Activated gamma-delta T cell treated with Interleukin-2 at 50 U/mL for 16 hours (primary cell): ENCODE data around the gene MEIS2.

Source experiments
- DNase-seq: peaks from one replicate; pipeline ENCODE4 v3.0.0-alpha.2; 2020

The MEIS2 gene

DNA sequence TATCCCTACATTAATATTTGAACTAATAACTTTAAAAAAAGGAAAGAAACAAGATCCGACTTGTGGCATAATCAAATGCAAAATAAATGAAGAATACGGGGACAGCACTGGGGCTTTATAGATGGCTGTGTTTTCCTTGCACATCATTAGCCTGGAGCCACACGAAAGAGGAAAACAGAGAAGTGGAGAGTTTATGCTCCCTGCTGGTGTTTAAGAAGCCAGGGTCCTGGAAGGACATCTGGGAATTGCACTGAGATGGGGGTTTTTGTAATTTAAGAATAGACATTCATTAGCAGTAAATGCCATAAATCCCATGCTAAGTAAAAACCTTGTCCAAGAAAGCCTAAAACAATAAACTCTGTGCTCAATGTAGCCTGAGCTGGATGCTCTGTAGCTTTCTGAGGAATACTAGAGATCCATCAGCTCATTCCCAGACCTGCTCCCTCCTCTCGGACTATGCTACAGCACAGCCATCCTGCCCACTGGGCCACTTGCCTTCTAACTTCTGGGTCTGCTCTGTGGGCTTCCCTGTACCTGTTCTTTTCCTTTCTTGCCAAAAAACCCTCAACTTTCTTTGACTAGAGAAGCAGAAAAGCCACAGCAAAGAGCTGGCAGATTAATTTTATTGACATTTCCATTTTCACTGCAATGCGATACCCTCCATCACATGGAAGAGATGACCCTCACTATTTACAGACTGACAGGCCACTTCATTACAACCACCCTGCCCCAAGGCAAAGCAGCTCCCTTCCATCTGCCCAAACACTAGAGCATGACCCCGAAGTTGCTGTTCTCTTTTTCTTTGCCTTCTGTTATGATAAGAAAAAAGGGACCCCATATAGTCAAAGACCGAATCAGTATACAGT, 62.3 kb downstream of the MEIS2 start:
- DNase-seq = no peak

GRCh38 chr15:37037071-37037655, 63.2 kb downstream of the MEIS2 start:
- DNase-seq = no peak

DNA sequence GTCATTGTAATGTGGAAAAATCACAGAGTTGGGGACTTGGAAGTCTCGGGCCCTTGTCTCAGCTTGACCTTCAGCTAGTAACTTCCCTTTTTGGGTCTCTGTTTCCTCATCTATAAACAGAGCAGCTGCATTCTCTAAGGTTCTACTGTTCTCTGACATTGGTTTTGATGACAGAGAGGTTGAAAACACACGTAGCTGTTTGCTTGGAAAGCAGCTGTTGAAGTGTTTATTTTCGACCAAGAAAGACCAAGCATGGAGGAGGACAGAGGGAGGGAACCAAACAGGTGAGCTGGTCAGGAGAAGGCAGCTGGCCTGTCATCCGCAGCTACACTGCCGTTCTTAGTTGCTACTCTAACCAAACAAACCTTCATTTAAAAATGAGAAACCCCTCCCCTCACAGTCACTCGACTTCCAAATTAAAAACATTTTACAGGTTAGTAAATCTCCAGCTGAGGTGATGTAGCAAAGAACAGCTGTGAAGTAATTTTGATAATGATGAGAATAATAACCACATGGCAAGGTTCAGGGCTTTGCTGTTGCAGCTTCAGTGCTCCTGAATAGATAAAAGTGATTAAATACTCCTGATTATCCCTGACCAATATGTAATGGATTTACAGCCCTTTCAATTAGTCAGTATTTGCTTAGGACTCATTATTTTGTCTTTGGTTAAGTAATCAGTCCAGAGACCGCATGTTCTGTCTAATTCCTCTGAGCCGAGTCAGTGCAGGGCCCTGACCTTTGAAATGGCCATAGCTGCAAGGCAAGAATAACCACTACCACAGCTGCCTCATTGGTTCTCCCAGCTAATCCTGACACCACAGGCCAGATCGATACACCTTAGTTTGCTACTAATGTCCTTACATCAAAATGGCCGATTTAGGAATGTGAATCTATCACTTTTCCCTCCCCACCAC, 65.3 kb downstream of the MEIS2 start:
- no peak for DNase-seq

GRCh38 chr15:37034392-37034791, 66.0 kb downstream of the MEIS2 start:
- no peak for DNase-seq

- no peak for DNase-seq
Observed at GRCh38 chr15:37032091-37032775, 68.1 kb downstream of the MEIS2 start.

DNA sequence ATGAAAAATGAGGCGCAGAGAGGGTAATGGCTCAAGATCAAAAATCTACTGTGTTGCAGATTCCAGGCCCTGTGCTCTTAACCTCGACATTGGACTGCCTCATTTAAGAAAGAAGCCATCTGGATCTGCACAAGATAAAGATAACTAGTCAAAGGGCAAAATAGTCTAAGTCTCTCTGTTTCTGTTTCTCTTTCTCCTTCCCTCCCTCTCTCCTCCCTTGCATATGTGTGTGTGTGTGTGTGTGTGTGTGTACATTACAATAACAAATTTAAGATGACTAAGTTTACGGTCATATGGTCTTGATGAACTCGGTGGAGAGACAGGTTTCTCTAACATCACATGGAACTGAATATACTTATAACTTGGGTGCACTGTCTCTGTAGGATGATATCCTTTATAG, 69.2 kb downstream of the MEIS2 start:
- DNase-seq = no peak

DNA sequence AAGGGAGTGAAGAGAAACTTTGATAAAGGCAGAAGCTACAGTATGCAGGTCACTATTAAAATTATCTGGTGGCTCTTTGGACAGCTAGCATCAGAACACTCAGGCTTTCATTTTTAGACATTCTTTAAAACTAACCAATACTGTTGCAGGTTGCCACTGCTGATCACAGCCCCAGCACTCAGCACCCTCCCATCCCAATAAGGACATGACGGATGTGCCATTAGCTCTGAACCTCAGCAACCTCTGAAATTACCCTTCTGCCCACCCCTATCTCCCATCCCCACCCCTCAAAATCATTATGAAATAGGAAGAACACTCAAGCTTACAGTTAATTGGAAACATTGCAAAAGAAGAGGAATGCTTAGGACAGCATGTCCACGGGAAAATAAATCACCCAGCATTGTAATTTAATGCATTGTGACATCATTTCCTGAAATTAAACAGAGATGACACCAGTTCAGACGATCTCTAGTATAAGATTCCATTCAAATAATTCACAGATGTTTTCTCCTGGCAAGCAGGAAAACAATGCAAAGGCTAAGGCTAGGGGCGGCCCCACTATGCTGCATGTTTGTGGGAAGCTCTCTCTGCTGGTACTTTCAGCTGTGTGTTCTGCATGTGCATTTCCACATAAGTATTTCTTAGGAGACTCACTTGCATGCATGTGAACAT, 71.6 kb downstream of the MEIS2 start:
- DNase-seq = no peak

- no peak for DNase-seq
Observed at GRCh38 chr15:37020852-37021251, 79.5 kb downstream of the MEIS2 start.

GRCh38 chr15:37019479-37020433, 80.6 kb downstream of the MEIS2 start:
- no peak for DNase-seq

- DNase-seq = no peak
Observed at GRCh38 chr15:37017031-37017625, 83.2 kb downstream of the MEIS2 start.

DNA sequence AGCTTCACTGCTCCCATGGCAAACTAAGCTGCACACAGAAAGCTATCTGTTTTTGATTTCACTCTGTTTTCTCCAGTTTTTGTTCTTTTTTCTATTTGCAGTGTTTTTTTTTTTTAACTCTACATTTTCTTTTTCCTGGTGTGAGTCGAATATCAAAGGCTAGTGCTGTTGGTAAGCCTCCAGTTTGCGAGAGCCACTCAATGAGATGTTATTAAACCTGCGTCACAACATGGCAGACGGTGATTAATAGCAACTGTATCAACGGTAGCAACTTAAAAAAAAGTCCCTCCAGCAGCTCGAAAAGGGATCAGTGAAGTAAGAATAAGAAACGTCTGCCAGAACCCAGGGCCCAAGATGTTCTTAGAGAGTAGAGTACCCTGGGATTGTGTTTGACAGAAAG, 84.1 kb downstream of the MEIS2 start:
- no peak for DNase-seq

- DNase-seq = no peak
Observed at GRCh38 chr15:37015451-37015850, 84.9 kb downstream of the MEIS2 start.

DNA sequence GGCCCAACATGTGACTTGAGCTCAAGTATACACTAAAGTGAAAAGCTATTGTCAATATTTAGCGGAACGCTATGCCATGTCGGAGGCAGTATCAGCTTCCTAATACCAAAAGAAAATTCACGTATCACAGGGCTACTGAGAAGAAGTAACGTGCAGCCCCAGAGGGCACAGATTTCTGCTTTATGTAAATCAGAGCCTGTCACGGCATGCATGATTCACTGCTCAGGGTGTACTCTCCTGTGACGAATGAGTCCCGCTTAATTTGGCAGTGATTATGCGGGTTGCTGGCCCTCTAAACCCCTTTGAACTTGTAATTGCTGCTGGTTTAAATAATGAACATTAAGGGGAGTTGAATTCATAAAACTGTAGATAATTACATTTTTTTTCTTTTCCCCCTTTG, 85.3 kb downstream of the MEIS2 start:
- no peak for DNase-seq

GRCh38 chr15:37014566-37014965, 85.8 kb downstream of the MEIS2 start:
- no peak for DNase-seq

DNA sequence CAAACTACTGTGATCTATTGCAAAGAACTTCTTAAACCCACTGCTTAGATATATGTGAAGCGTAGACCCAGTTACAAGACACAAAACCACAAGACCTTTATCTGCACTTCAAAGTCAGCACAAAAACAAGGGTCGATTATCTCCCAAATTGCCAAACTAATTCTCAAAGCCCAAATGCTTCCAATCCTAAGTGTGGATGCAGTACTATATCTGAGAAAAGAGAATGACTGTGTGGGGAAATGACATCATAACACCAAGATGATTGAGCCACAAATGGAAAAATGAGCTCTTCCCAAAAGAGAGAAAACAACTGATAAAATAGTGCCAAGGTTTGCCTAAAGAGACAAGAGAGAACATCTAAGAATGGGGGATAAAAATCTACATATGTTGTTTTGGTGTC, 86.2 kb downstream of the MEIS2 start:
- DNase-seq = no peak

DNA sequence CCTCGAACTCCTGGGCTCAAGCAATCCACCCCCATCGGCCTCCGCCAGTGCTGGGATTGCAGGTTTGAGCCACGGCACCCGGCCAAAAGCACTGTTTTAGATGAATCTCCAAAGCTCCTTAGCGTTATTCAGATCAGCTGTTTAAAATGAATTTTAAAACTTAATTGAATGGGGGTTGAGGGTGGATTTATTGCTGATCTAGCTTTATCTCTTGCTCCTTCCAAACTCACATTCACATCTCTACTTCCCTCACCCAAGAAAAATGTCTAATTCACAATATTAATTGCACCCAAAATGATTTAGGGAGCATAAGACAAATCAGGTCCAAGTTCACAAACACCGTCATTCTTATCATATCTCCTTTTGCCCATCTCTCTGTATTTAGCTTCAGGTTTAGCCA, 89.8 kb downstream of the MEIS2 start:
- no peak for DNase-seq

DNA sequence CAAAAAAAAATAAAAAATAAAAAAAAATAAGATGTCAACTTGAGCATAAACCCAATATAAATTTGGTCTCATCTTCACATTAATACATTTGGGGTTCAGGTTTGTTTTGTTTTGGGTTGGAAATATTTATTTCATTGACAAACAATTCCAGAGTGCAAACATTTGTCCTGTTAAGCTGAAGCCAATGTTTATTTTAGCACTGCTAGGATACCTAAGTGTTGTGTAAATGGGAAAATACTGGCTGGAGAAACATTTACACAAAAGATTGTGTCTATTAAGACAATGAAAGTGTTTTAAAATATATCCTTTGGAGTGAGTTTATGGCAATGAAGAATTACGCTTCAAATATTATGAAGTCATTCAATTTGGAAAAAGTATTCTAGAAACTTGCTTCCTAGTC, 91.1 kb downstream of the MEIS2 start:
- DNase-seq = no peak

DNA sequence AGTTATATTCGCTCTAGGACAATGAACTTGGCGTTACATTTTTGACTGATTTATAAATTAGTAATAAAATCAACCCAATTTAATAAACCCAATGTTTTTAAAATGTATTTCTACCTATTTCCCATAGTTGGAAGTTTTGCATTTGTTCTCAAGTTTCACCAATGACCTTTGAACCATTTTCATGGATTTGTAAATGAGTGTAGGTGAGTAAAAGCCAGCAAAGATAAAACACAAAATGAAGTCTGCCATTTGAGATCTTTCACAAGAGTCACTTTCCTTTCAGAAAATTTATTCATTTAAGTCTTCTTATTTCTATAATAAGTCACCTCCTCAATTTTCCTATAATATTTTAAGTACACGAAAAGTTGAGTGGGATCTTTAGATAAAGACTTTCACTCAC, 92.1 kb downstream of the MEIS2 start:
- no peak for DNase-seq

- no peak for DNase-seq
Observed at GRCh38 chr15:37007301-37007700, 93.0 kb downstream of the MEIS2 start.

DNA sequence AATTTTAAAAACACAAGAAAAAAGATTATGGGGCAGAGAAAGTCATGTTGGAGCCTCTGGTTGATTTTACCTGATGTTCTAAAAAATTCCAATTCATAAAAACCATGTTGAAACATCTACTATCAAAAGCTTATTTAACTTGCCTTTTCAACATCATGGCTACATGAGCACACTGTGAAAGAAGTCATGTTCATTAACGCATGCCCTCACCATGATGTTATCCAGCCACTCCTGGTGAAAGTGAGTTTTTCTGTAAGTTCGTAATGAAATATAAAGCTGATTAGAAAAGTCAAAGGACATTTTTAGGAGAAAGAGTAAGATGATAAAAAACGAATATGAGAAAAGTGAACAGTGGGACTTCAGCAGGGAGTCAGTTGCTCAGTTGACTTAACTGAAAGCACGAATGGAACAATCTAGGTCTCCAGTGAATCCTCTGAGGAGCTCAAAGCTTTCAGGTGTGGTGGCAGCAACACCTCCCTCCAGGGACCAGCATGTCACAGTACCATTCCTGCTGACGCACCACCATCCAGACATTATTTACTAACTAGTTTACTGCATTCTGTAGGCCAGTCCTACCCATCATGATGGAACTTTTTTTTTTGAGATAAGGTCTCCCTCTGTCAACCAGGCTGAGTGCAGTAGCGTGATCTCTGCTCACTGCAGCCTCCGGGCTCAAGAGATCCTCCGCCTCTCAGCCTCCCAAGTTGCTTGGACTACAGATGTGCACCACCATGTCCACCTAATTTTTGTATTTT, 95.2 kb downstream of the MEIS2 start:
- no peak for DNase-seq
